OCI-LY3 (cell line): ENCODE measurements around the gene ELP4.

ENCODE experiments used
- H2AFZ ChIP-seq: fragments of 200-600, 300-600 bp; shearing (Covaris generic); 2 replicates; pipeline ENCODE4 v1.6.0; 2014; ENCODE audit warnings: antibody characterized with exemption, low read depth, low read length
- H3K27ac ChIP-seq: fragments of 200-600, 300-600 bp; sonication (generic); 2 replicates; pipeline ENCODE4 v1.5.1; 2014; ENCODE audit warnings: mild to moderate bottlenecking, low read length, moderate library complexity, mixed read lengths
- H3K27me3 ChIP-seq: fragments of 200-600, 300-600 bp; sonication (generic); 2 replicates; pipeline ENCODE4 v1.6.1; 2014; ENCODE audit warnings: low read depth, low read length, mixed read lengths
- H3K36me3 ChIP-seq: fragments of 200-600, 300-600 bp; sonication (generic); replicated peaks from 2 replicates; pipeline ENCODE3; 2014; ENCODE audit warnings: low read depth, low read length, mixed read lengths
- H3K4me1 ChIP-seq: fragments of 300-600, 200-600 bp; sonication (generic); 2 replicates; pipeline ENCODE4 v1.6.1; 2014; ENCODE audit warnings: low read length, mixed read lengths
- H3K4me2 ChIP-seq: fragments of 200-600, 300-600 bp; sonication (generic); 2 replicates; pipeline ENCODE4 v1.6.1; 2014; ENCODE audit warnings: low read length, mixed read lengths
- H3K4me3 ChIP-seq: fragments of 300-600, 200-600 bp; sonication (generic); 2 replicates; pipeline ENCODE4 v1.5.1; 2014; ENCODE audit warnings: antibody characterized with exemption, mild to moderate bottlenecking, low read length, moderate library complexity
- H3K79me2 ChIP-seq: fragments of 300-600, 200-600 bp; shearing (Covaris generic); 2 replicates; pipeline ENCODE4 v1.6.1; 2014; ENCODE audit warnings: mild to moderate bottlenecking, low read length, mixed read lengths
- H3K9ac ChIP-seq: fragments of 300-600, 200-600 bp; shearing (Covaris generic); 2 replicates; pipeline ENCODE4 v1.6.0; 2014; ENCODE audit warnings: mild to moderate bottlenecking, low read length, moderate library complexity
- H3K9me3 ChIP-seq: fragments of 200-600, 300-600 bp; shearing (Covaris generic); 2 replicates; pipeline ENCODE4 v1.6.1; 2014; ENCODE audit warnings: low read length, mixed read lengths; ENCODE audit not compliant: insufficient read depth
- H4K20me1 ChIP-seq: fragments of 200-600, 300-600 bp; sonication (generic); 2 replicates; pipeline ENCODE4 v1.6.1; 2016; ENCODE audit warnings: low read length, mixed read lengths; ENCODE audit not compliant: insufficient read depth
- EZH2phosphoT487 ChIP-seq: fragments of 200-600 bp; shearing (Covaris generic); IDR thresholded peaks from 2 replicates; pipeline ENCODE4 v1.6.1; 2018; ENCODE audit warnings: antibody characterized with exemption, mixed run types, low read depth
- TF ChIP-seq, protein P1 (sequence below): fragments of 200-600, 300-600 bp; sonication (generic); IDR thresholded peaks from 2 replicates; pipeline ENCODE4 v1.5.1; 2014; ENCODE audit warnings: antibody characterized with exemption, low read length, low read depth

ELP4 gene

DNA sequence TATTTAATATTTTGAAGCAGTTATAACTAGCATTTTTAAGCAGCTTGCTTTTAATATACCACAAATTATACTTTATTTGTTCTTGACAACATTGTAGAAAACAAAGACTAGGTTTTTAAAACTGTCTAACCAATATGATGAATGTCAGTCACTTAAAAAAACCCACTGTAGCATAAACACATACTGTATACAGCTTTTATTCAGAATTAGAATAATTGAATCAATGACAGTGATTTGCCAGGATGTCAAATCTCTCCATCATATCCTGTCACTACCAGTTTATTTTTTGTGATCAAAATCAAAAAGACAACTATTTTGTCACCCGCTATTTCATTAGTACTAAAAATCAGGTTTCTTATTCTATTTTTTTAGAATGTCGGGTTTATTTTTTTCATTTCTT is 275.0 kb downstream of the ELP4 start:
- no peak for TF ChIP-seq EZH2phosphoT487
- TF ChIP-seq, protein P1, sequence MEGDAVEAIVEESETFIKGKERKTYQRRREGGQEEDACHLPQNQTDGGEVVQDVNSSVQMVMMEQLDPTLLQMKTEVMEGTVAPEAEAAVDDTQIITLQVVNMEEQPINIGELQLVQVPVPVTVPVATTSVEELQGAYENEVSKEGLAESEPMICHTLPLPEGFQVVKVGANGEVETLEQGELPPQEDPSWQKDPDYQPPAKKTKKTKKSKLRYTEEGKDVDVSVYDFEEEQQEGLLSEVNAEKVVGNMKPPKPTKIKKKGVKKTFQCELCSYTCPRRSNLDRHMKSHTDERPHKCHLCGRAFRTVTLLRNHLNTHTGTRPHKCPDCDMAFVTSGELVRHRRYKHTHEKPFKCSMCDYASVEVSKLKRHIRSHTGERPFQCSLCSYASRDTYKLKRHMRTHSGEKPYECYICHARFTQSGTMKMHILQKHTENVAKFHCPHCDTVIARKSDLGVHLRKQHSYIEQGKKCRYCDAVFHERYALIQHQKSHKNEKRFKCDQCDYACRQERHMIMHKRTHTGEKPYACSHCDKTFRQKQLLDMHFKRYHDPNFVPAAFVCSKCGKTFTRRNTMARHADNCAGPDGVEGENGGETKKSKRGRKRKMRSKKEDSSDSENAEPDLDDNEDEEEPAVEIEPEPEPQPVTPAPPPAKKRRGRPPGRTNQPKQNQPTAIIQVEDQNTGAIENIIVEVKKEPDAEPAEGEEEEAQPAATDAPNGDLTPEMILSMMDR: no peak
- H3K27me3 ChIP-seq: no peaks in the 10 kb centered on the region
- no peak overlapping the region for H2AFZ ChIP-seq
- H3K79me2 ChIP-seq: no peaks in the 10 kb centered on the region
- no peak overlapping the region for H3K27ac ChIP-seq
- no peak overlapping the region for H3K4me3 ChIP-seq
- no peaks in the 10 kb centered on the region for H3K36me3 ChIP-seq
- no peak overlapping the region for H3K9ac ChIP-seq
- H3K9me3 ChIP-seq: no peaks in the 10 kb centered on the region
- no peak overlapping the region for H3K4me2 ChIP-seq
- no peaks in the 10 kb centered on the region for H4K20me1 ChIP-seq
- no peaks in the 10 kb centered on the region for H3K4me1 ChIP-seq

DNA sequence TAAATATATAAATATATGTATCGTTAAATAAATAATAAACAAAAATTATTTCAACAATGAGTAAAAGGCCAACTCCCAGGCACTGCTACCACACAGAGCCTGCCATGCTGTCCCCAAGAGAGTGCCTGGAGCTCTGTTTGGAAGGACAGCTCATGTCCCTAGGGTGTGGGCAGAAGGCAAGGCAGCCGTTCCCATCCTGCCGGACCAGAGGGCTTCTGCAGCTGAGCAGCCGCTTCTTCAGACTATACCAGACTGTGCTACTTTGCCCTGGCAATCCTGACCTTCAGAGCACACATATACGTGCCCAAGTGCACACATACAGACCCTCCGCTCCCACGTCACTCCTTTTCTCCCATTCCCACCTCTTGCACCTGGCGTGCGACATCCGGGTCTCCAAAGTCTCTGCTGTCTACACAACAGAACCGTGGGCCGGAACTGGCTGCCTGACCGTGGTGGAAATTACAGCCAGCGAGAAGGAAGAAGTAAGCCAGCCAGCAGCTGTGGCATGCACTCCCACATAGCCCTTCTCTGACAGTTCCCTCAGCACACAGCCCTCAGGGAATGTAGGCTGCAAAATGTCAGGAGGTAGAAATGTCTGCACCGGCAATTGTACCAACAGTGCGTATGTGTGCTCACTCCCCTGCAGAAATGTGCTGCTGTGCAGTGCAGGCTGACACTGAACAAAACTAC is 277.6 kb downstream of the ELP4 start:
- no peaks in the 10 kb centered on the region for H4K20me1 ChIP-seq
- H3K4me1 ChIP-seq: no peaks in the 10 kb centered on the region
- H3K4me2 ChIP-seq: no peak overlapping the region
- no peaks in the 10 kb centered on the region for H3K27me3 ChIP-seq
- H2AFZ ChIP-seq: no peak overlapping the region
- TF ChIP-seq EZH2phosphoT487: no peak
- TF ChIP-seq, protein P1: no peak
- no peaks in the 10 kb centered on the region for H3K9me3 ChIP-seq
- no peaks in the 10 kb centered on the region for H3K36me3 ChIP-seq
- no peak overlapping the region for H3K27ac ChIP-seq
- H3K4me3 ChIP-seq: no peak overlapping the region
- H3K79me2 ChIP-seq: no peaks in the 10 kb centered on the region
- H3K9ac ChIP-seq: no peak overlapping the region

DNA sequence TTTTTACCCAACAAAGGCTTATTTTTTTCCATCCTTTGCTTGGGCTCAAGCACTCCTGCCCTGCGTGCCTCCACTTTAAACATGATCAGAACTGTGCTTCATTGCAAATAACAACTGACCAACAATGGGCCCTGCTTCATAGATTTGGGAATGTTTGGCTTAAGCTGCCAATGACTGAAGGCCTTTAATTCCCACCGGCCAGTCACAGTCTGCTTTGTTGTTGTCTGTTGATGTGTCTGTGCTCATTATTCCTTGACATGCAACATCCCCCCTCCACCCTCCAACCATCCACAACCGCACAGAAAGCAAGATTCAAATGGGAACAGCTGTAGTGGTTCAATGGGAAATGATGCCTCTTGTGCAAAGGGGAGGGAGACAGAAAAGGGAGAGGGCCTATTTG is 278.5 kb downstream of the ELP4 start:
- Histone ChIP-seq H3K79me2 (no peaks in the 10 kb centered on the region), H3K9me3 (no peaks in the 10 kb centered on the region), H3K4me1 (no peaks in the 10 kb centered on the region), H3K27ac (no peak overlapping the region), H3K36me3 (no peaks in the 10 kb centered on the region), H3K27me3 (no peaks in the 10 kb centered on the region), H4K20me1 (no peaks in the 10 kb centered on the region), H3K4me3 (no peak overlapping the region), H2AFZ (no peak overlapping the region), H3K9ac (no peak overlapping the region), H3K4me2 (no peak overlapping the region)
- TF ChIP-seq, protein P1: no peak
- no peak for TF ChIP-seq EZH2phosphoT487

DNA sequence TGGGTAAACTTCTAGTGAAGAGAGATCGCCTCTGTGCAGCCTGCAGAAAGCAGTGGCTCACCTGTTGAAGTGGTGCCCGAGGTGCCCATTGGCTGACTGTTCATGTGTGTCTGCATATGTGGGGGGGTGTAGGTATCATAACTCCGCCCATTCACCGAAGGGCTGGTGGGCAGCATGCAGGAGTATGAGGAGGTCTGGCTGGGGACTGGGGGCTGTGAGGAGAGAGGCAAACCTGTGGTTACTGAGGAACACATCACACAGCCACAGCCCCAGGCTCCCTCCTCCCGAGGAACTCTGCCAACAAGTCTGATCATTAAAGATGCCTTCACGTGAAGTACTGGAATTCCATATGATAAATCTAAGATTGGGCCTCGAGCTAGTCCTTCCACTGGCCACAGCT is 281.1 kb downstream of the ELP4 start:
- Histone ChIP-seq H3K4me3 (no peak overlapping the region), H3K27ac (no peak overlapping the region), H3K9me3 (no peaks in the 10 kb centered on the region), H3K79me2 (no peaks in the 10 kb centered on the region), H3K9ac (no peak overlapping the region), H3K27me3 (no peaks in the 10 kb centered on the region), H3K36me3 (no peaks in the 10 kb centered on the region), H3K4me1 (peaks cover 2% of the 10 kb centered on the region; the same call in 1 of the 2 replicates), H3K4me2 (no peak overlapping the region), H4K20me1 (no peaks in the 10 kb centered on the region), H2AFZ (no peak overlapping the region)
- TF ChIP-seq, protein P1: no peak
- no peak for TF ChIP-seq EZH2phosphoT487
